Neural cell (in vitro differentiated cells): Measurements from ENCODE around the gene HABP4. TPM values are rescaled to one million over a fixed set of nuclear protein-coding genes. Genes with fewer than 3 reads are reported as not detected.

Experiments
- H2AFZ ChIP-seq: fragments of 200-600, 300-800 bp; sonication (generic), shearing (Covaris generic); 2 replicates; pipeline ENCODE4 v1.6.0; 2014; ENCODE audit warnings: low read depth, mild to moderate bottlenecking, antibody characterized with exemption, low read length, moderate library complexity
- H3F3A ChIP-seq: fragments of 200-600 bp; shearing (Covaris generic); 2 replicates; pipeline ENCODE4 v1.6.1; 2016; ENCODE audit warnings: mild to moderate bottlenecking, moderate library complexity, mixed read lengths, antibody characterized with exemption, low read length; ENCODE audit not compliant: insufficient read depth, poor library complexity, severe bottlenecking
- H3K27ac ChIP-seq: fragments of 200-600, 300-800 bp; sonication (generic), shearing (Covaris generic); 2 replicates; pipeline ENCODE4 v1.5.1; 2014; ENCODE audit warnings: mild to moderate bottlenecking, low read length, moderate library complexity
- H3K27me3 ChIP-seq: fragments of 300-800, 200-600 bp; sonication (generic), shearing (Covaris generic); 2 replicates; pipeline ENCODE4 v1.6.0; 2014; ENCODE audit warnings: mild to moderate bottlenecking, low read depth, low read length, moderate library complexity; ENCODE audit not compliant: insufficient read depth
- H3K36me3 ChIP-seq: fragments of 300-800, 200-600 bp; sonication (generic), shearing (Covaris generic); 2 replicates; pipeline ENCODE4 v1.5.1; 2014; ENCODE audit warnings: mild to moderate bottlenecking, antibody characterized with exemption, low read length, moderate library complexity; ENCODE audit not compliant: insufficient read depth
- H3K4me2 ChIP-seq: fragments of 300-800, 200-600 bp; sonication (generic), shearing (Covaris generic); 2 replicates; pipeline ENCODE4 v1.6.0; 2014; ENCODE audit warnings: mild to moderate bottlenecking, low read length
- H3K4me3 ChIP-seq: fragments of 300-800, 200-600 bp; sonication (generic), shearing (Covaris generic); 2 replicates; pipeline ENCODE4 v1.5.1; 2014; ENCODE audit warnings: mild to moderate bottlenecking, low read length, moderate library complexity
- H3K79me2 ChIP-seq: fragments of 200-600 bp; shearing (Covaris generic); replicated peaks from 2 replicates; pipeline ENCODE4 v1.6.0; 2014; ENCODE audit warnings: mild to moderate bottlenecking, low read length, moderate library complexity; ENCODE audit not compliant: insufficient read depth
- H3K9ac ChIP-seq: fragments of 300-800, 200-600 bp; sonication (generic), shearing (Covaris generic); 2 replicates; pipeline ENCODE4 v1.6.1; 2016; ENCODE audit warnings: mild to moderate bottlenecking, low read length, mixed read lengths
- H3K9me2 ChIP-seq: fragments of 200-600 bp; shearing (Covaris generic); 2 replicates; pipeline ENCODE4 v1.6.1; 2016; ENCODE audit warnings: mild to moderate bottlenecking, low read length, mixed read lengths; ENCODE audit not compliant: insufficient read depth
- H3K9me3 ChIP-seq: fragments of 200-600, 300-800 bp; sonication (generic), shearing (Covaris generic); 2 replicates; pipeline ENCODE4 v1.6.1; 2016; ENCODE audit warnings: mild to moderate bottlenecking, mixed run types, low read length, moderate library complexity, mixed read lengths
- H4K20me1 ChIP-seq: fragments of 200-600 bp; shearing (Covaris generic); 2 replicates; pipeline ENCODE4 v1.6.1; 2016; ENCODE audit warnings: mild to moderate bottlenecking, mixed run types; ENCODE audit not compliant: insufficient read depth
- EP300 ChIP-seq: fragments of 450-650 bp; conservative IDR thresholded peaks from 2 replicates; pipeline ENCODE4 v1.6.1; 2014; ENCODE audit warnings: antibody characterized with exemption, mild to moderate bottlenecking, moderate library complexity; ENCODE audit not compliant: poor library complexity, severe bottlenecking
- EZH2 ChIP-seq: fragments of 200-600, 300-800 bp; shearing (Covaris generic), sonication (generic); IDR thresholded peaks from 2 replicates; pipeline ENCODE4 v1.6.1; 2014; ENCODE audit warnings: antibody characterized with exemption, low read length, borderline replicate concordance, mild to moderate bottlenecking; ENCODE audit not compliant: insufficient read depth, poor library complexity, severe bottlenecking
- MXI1 ChIP-seq: fragments of 450-650 bp; conservative IDR thresholded peaks from 2 replicates; pipeline ENCODE4 v1.6.1; 2014; ENCODE audit warnings: antibody characterized with exemption, mild to moderate bottlenecking; ENCODE audit not compliant: poor library complexity, severe bottlenecking
- POLR2AphosphoS5 ChIP-seq: IDR thresholded peaks from 2 replicates; pipeline ENCODE4 v1.6.1; 2012
- RAD21 ChIP-seq: fragments of 450-650 bp; conservative IDR thresholded peaks from 2 replicates; pipeline ENCODE4 v1.6.1; 2014; ENCODE audit warnings: antibody characterized with exemption, mild to moderate bottlenecking, moderate library complexity
- SMC3 ChIP-seq: fragments of 450-650 bp; conservative IDR thresholded peaks from 2 replicates; pipeline ENCODE4 v1.6.1; 2014; ENCODE audit warnings: antibody characterized with exemption, mild to moderate bottlenecking, moderate library complexity; ENCODE audit not compliant: poor library complexity
- TAF1 ChIP-seq: IDR thresholded peaks from 2 replicates; pipeline ENCODE4 v1.6.1; 2012; ENCODE audit warnings: low read depth
- polyA plus RNA-seq: library from polyadenylated mRNA; depleted of rRNA; stranded (reverse); fragments of >200 nt; gene quantifications from 2 replicates; pipeline ENCODE4 v1.2.3, GENCODE V29; 2014
- TF ChIP-seq, protein P1 (sequence below): IDR thresholded peaks from 2 replicates; pipeline ENCODE4 v1.6.1; 2012; ENCODE audit warnings: borderline replicate concordance
- TF ChIP-seq, protein P2 (sequence below): fragments of 450-650 bp; IDR thresholded peaks from 2 replicates; pipeline ENCODE4 v1.5.1; 2014; ENCODE audit warnings: antibody characterized with exemption, mild to moderate bottlenecking, moderate library complexity; ENCODE audit not compliant: poor library complexity, severe bottlenecking

Gene HABP4
- polyA plus RNA-seq, 1 donor from 2014 or later: 14.7 TPM

DNA sequence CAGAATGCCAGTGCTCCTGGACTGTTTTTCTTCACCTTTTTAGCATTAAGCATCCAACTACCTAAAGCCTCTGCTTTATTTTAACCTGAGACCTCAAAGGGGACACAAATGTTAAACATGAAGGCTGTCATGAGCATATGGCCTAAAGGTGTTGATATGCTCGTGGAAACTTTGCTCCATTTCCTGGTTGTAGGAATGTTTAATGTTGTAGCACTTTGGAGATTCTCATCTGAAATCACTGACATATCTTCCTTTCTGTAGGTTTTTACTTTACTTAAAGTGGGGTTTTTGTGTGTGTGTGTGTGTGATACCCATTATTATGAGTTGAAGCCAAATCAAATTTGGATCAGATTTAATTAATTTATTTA lies 37.0 kb downstream of the HABP4 start:
- H3K27ac ChIP-seq: no peak overlapping the region
- no peaks in the 10 kb centered on the region for H3K9me2 ChIP-seq
- no peaks in the 10 kb centered on the region for H4K20me1 ChIP-seq
- H3F3A ChIP-seq: no peaks in the 10 kb centered on the region
- H3K36me3 ChIP-seq: peaks cover 5% of the 10 kb centered on the region
- H3K79me2 ChIP-seq: no peaks in the 10 kb centered on the region
- H3K9me3 ChIP-seq: no peaks in the 10 kb centered on the region
- no peaks in the 10 kb centered on the region for H3K27me3 ChIP-seq
- no peak overlapping the region for H3K4me2 ChIP-seq
- H2AFZ ChIP-seq: no peak overlapping the region
- no peak overlapping the region for H3K4me3 ChIP-seq
- H3K9ac ChIP-seq: no peak overlapping the region
- TF ChIP-seq RAD21 (no peak), SMC3 (no peak), MXI1 (no peak), EZH2 (no peak), TAF1 (no peak), POLR2AphosphoS5 (no peak), EP300 (no peak)
- TF ChIP-seq, protein P1, sequence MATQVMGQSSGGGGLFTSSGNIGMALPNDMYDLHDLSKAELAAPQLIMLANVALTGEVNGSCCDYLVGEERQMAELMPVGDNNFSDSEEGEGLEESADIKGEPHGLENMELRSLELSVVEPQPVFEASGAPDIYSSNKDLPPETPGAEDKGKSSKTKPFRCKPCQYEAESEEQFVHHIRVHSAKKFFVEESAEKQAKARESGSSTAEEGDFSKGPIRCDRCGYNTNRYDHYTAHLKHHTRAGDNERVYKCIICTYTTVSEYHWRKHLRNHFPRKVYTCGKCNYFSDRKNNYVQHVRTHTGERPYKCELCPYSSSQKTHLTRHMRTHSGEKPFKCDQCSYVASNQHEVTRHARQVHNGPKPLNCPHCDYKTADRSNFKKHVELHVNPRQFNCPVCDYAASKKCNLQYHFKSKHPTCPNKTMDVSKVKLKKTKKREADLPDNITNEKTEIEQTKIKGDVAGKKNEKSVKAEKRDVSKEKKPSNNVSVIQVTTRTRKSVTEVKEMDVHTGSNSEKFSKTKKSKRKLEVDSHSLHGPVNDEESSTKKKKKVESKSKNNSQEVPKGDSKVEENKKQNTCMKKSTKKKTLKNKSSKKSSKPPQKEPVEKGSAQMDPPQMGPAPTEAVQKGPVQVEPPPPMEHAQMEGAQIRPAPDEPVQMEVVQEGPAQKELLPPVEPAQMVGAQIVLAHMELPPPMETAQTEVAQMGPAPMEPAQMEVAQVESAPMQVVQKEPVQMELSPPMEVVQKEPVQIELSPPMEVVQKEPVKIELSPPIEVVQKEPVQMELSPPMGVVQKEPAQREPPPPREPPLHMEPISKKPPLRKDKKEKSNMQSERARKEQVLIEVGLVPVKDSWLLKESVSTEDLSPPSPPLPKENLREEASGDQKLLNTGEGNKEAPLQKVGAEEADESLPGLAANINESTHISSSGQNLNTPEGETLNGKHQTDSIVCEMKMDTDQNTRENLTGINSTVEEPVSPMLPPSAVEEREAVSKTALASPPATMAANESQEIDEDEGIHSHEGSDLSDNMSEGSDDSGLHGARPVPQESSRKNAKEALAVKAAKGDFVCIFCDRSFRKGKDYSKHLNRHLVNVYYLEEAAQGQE: no peak
- TF ChIP-seq, protein P2, sequence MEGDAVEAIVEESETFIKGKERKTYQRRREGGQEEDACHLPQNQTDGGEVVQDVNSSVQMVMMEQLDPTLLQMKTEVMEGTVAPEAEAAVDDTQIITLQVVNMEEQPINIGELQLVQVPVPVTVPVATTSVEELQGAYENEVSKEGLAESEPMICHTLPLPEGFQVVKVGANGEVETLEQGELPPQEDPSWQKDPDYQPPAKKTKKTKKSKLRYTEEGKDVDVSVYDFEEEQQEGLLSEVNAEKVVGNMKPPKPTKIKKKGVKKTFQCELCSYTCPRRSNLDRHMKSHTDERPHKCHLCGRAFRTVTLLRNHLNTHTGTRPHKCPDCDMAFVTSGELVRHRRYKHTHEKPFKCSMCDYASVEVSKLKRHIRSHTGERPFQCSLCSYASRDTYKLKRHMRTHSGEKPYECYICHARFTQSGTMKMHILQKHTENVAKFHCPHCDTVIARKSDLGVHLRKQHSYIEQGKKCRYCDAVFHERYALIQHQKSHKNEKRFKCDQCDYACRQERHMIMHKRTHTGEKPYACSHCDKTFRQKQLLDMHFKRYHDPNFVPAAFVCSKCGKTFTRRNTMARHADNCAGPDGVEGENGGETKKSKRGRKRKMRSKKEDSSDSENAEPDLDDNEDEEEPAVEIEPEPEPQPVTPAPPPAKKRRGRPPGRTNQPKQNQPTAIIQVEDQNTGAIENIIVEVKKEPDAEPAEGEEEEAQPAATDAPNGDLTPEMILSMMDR: no peak

DNA sequence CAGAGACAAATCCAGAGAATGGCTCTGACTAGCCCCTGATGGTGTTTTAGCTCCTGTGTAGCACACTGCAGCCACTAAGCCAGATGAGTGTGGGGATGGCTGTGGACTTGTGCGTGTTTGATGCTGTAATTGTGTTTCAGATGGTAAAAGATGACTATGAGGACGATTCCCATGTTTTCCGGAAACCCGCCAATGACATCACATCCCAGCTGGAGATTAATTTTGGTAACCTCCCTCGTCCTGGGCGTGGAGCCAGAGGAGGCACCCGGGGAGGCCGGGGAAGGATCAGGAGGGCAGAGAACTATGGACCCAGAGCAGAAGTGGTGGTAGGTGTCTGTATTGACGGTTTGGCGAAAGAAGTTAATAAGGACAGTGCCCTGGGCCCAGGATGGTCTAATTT lies 38.0 kb downstream of the HABP4 start:
- no peaks in the 10 kb centered on the region for H4K20me1 ChIP-seq
- no peaks in the 10 kb centered on the region for H3K9me3 ChIP-seq
- no peak overlapping the region for H2AFZ ChIP-seq
- H3K27ac ChIP-seq: no peak overlapping the region
- no peaks in the 10 kb centered on the region for H3K27me3 ChIP-seq
- H3K36me3 ChIP-seq: peaks cover 5% of the 10 kb centered on the region
- H3K9me2 ChIP-seq: no peaks in the 10 kb centered on the region
- TF ChIP-seq RAD21 (no peak), POLR2AphosphoS5 (no peak), TAF1 (no peak), EP300 (no peak), MXI1 (no peak), EZH2 (no peak), SMC3 (no peak)
- TF ChIP-seq, protein P1: no peak
- TF ChIP-seq, protein P2: no peak
- no peaks in the 10 kb centered on the region for H3K79me2 ChIP-seq
- no peak overlapping the region for H3K4me2 ChIP-seq
- no peak overlapping the region for H3K9ac ChIP-seq
- H3F3A ChIP-seq: no peaks in the 10 kb centered on the region
- no peak overlapping the region for H3K4me3 ChIP-seq
